ENCODE measurements around the gene RIPOR2. TPM values are rescaled to one million over a fixed set of nuclear protein-coding genes. Genes with fewer than 3 reads are reported as not detected.

Gene RIPOR2
- total and polyA plus RNA-seq, 10 of the 15 experiments (the other 5 are each of a cell fraction or from before 2014, with no cell fraction given) = 22.2 to 48.2 (median 34.7) TPM

DNA sequence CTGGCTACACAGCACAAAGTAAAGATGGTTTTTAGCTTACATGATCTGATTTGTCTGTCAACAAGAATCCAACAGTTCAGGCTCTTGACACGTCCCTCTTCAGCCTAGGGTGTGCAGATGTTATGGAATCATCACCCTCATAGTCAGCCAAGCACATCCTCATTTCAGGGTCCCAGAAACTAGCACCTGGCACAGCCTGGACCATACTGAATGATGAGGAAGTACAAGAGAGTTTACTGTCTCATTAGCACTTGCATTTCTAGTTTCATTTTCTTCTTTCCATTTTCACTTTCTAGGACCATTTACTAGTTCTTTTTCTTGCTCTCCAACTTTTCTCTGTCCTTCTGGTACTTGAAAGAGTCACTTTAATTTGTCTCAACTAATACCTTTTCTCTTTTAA is 6.5 kb downstream of the RIPOR2 start (continued):
- TF ChIP-seq PAX5 (IDR thresholded peaks at IDR 0.05; ENCODE audit: borderline replicate concordance, low read depth, low read length) = peak; percentile 90
- TF ChIP-seq TCF3 (IDR thresholded peaks at IDR 0.05; ENCODE audit: borderline replicate concordance, insufficient read depth, low read depth, low read length) = peak; percentile 87
- no peak for TF ChIP-seq STAT3 (IDR thresholded peaks at IDR 0.05; ENCODE audit: low read depth, low read length)
- TF ChIP-seq POLR2A (IDR thresholded peaks at IDR 0.05; ENCODE audit: low read depth, low read length) = no peak
- no peak for TF ChIP-seq HDGF (IDR thresholded peaks at IDR 0.05)
- no peak for TF ChIP-seq ZZZ3 (IDR thresholded peaks at IDR 0.05; ENCODE audit: control insufficient read depth, insufficient read length, low read depth)
- peak; percentile 81; the same call in 1 of the 2 replicates for TF ChIP-seq MTA3 (IDR thresholded peaks at IDR 0.05; ENCODE audit: borderline replicate concordance, low read length)
- 0 out of 2 replicates have a peak, but pooled peaks have one; percentile 14 for TF ChIP-seq RAD51 (IDR thresholded peaks at IDR 0.05)
- TF ChIP-seq NFXL1 (IDR thresholded peaks at IDR 0.05; ENCODE audit: borderline replicate concordance) = no peak
- TF ChIP-seq NR2F1 (conservative IDR thresholded peaks at IDR 0.05) = no peak
- TF ChIP-seq TAF1 (IDR thresholded peaks at IDR 0.05; ENCODE audit: borderline replicate concordance, low read depth, low read length) = no peak
- TF ChIP-seq CHD2 (IDR thresholded peaks at IDR 0.05; ENCODE audit: borderline replicate concordance, low read depth, low read length) = 0 out of 2 replicates have a peak, but pooled peaks have one; percentile 32
- TF ChIP-seq JUNB (IDR thresholded peaks at IDR 0.05) = peak; percentile 6; the same call in 1 of the 2 replicates
- peak; percentile 77 for TF ChIP-seq SPI1 (IDR thresholded peaks at IDR 0.05; ENCODE audit: borderline replicate concordance, insufficient read depth, low read depth, low read length)
- peak; percentile 68 for TF ChIP-seq IKZF1 (conservative IDR thresholded peaks at IDR 0.05)
- peak; percentile 69 for TF ChIP-seq ATF7 (IDR thresholded peaks at IDR 0.05; ENCODE audit: low read depth)
- peak; percentile 91 for TF ChIP-seq MTA2 (IDR thresholded peaks at IDR 0.05; ENCODE audit: low read depth)
- TF ChIP-seq KDM1A (IDR thresholded peaks at IDR 0.05; ENCODE audit: borderline replicate concordance) = no peak
- TF ChIP-seq POU2F2 (IDR thresholded peaks at IDR 0.05; ENCODE audit: borderline replicate concordance, low read depth, low read length) = 0 out of 3 replicates have a peak, but pooled peaks have one; percentile 13
- no peak for TF ChIP-seq EGR1 (IDR thresholded peaks at IDR 0.05; ENCODE audit: borderline replicate concordance in 1 of 2, low read depth in 2 of 2, low read length in 2 of 2)
- no peak for TF ChIP-seq YBX1 (IDR thresholded peaks at IDR 0.05)
- no peak for TF ChIP-seq MYC (IDR thresholded peaks at IDR 0.05; ENCODE audit: insufficient read depth, insufficient read length, insufficient replicate concordance, low read length, severe bottlenecking)
- TF ChIP-seq TCF12 (IDR thresholded peaks at IDR 0.05; ENCODE audit: low read depth, low read length) = peak; percentile 87
- no peak for TF ChIP-seq RB1 (IDR thresholded peaks at IDR 0.05; ENCODE audit: borderline replicate concordance)
- TF ChIP-seq NR2C2 (IDR thresholded peaks at IDR 0.05; ENCODE audit: borderline replicate concordance, control insufficient read depth, insufficient read length, low read depth) = no peak
- peak; percentile 59; the same call in 1 of the 2 replicates for TF ChIP-seq BCL11A (IDR thresholded peaks at IDR 0.05; ENCODE audit: low read depth, low read length)
- peak in 1 of 2 experiments; percentile 89; a peak in 2 of 4 replicates for TF ChIP-seq ETV6 (conservative IDR thresholded peaks at IDR 0.05 in 1 of 2, IDR thresholded peaks at IDR 0.05 in 1 of 2; ENCODE audit: borderline replicate concordance in 1 of 2, low read depth in 1 of 2)
- peak; percentile 42 for TF ChIP-seq NFIC (IDR thresholded peaks at IDR 0.05; ENCODE audit: low read depth, low read length)
- TF ChIP-seq IKZF2 (IDR thresholded peaks at IDR 0.05) = peak; percentile 83 to 85
- TF ChIP-seq, protein P1, sequence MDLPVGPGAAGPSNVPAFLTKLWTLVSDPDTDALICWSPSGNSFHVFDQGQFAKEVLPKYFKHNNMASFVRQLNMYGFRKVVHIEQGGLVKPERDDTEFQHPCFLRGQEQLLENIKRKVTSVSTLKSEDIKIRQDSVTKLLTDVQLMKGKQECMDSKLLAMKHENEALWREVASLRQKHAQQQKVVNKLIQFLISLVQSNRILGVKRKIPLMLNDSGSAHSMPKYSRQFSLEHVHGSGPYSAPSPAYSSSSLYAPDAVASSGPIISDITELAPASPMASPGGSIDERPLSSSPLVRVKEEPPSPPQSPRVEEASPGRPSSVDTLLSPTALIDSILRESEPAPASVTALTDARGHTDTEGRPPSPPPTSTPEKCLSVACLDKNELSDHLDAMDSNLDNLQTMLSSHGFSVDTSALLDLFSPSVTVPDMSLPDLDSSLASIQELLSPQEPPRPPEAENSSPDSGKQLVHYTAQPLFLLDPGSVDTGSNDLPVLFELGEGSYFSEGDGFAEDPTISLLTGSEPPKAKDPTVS (IDR thresholded peaks at IDR 0.05; ENCODE audit: low read depth, low read length) = no peak
- no peak for TF ChIP-seq ZSCAN29 (IDR thresholded peaks at IDR 0.05)
- TF ChIP-seq SREBF2 (IDR thresholded peaks at IDR 0.05; ENCODE audit: low read length) = no peak
- no peak for TF ChIP-seq PAX8 (IDR thresholded peaks at IDR 0.05)
- peak; percentile 62; the same call in 1 of the 2 replicates for TF ChIP-seq DPF2 (IDR thresholded peaks at IDR 0.05)
- 0 out of 2 replicates have a peak, but pooled peaks have one; percentile 38 for TF ChIP-seq TBL1XR1 (IDR thresholded peaks at IDR 0.05; ENCODE audit: low read depth, low read length)
- no peak for TF ChIP-seq TARDBP (IDR thresholded peaks at IDR 0.05; ENCODE audit: borderline replicate concordance)
